ENCODE measurements around the gene UNC13A. TPM values are rescaled to one million over a fixed set of nuclear protein-coding genes. Genes with fewer than 3 reads are reported as not detected.
A peak's percentile ranks its signal among the peaks of the same experiment; 100 is the strongest.

The UNC13A gene
- total and polyA plus RNA-seq, 2 of the 13 experiments (the other 11 are each of a cell fraction or from before 2014, with no cell fraction given), result 0.11 to 0.45 TPM

- TF ChIP-seq ZNF407 (CRISPR knock-in tag; IDR thresholded peaks at IDR 0.05; ENCODE audit: not compliant biosample characterization) (peak; percentile 49), ZFP37 (CRISPR knock-in tag; IDR thresholded peaks at IDR 0.05; ENCODE audit: borderline replicate concordance) (no peak), TBP (CRISPR knock-in tag; IDR thresholded peaks at IDR 0.05) (no peak), HNRNPH1 (optimal IDR thresholded peaks at IDR 0.05; ENCODE audit: low read depth, low read length) (no peak), ZNF740 (CRISPR knock-in tag; IDR thresholded peaks at IDR 0.05) (no peak), ZBTB20 (CRISPR knock-in tag; IDR thresholded peaks at IDR 0.05; ENCODE audit: borderline replicate concordance, low read depth) (no peak), ELF1 (CRISPR knock-in tag; IDR thresholded peaks at IDR 0.05) (no peak), ZSCAN25 (CRISPR knock-in tag; IDR thresholded peaks at IDR 0.05) (no peak), ZNF576 (CRISPR knock-in tag; IDR thresholded peaks at IDR 0.05) (no peak), ZNF570 (CRISPR knock-in tag; IDR thresholded peaks at IDR 0.05; ENCODE audit: borderline replicate concordance) (no peak), ZNF12 (CRISPR knock-in tag; IDR thresholded peaks at IDR 0.05) (no peak), ZNF138 (CRISPR knock-in tag; IDR thresholded peaks at IDR 0.05; ENCODE audit: low read depth) (no peak), ZNF557 (CRISPR knock-in tag; IDR thresholded peaks at IDR 0.05) (no peak), ZNF737 (CRISPR knock-in tag; IDR thresholded peaks at IDR 0.05; ENCODE audit: borderline replicate concordance) (no peak), JARID2 (CRISPR knock-in tag; IDR thresholded peaks at IDR 0.05; ENCODE audit: insufficient replicate concordance) (no peak)
- TF ChIP-seq, protein P1, sequence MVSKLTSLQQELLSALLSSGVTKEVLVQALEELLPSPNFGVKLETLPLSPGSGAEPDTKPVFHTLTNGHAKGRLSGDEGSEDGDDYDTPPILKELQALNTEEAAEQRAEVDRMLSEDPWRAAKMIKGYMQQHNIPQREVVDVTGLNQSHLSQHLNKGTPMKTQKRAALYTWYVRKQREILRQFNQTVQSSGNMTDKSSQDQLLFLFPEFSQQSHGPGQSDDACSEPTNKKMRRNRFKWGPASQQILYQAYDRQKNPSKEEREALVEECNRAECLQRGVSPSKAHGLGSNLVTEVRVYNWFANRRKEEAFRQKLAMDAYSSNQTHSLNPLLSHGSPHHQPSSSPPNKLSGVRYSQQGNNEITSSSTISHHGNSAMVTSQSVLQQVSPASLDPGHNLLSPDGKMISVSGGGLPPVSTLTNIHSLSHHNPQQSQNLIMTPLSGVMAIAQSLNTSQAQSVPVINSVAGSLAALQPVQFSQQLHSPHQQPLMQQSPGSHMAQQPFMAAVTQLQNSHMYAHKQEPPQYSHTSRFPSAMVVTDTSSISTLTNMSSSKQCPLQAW (CRISPR knock-in tag; IDR thresholded peaks at IDR 0.05), result peak; percentile 53; the same call in 1 of the 2 replicates
- TF ChIP-seq, protein P2, sequence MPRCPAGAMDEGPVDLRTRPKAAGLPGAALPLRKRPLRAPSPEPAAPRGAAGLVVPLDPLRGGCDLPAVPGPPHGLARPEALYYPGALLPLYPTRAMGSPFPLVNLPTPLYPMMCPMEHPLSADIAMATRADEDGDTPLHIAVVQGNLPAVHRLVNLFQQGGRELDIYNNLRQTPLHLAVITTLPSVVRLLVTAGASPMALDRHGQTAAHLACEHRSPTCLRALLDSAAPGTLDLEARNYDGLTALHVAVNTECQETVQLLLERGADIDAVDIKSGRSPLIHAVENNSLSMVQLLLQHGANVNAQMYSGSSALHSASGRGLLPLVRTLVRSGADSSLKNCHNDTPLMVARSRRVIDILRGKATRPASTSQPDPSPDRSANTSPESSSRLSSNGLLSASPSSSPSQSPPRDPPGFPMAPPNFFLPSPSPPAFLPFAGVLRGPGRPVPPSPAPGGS (CRISPR knock-in tag; IDR thresholded peaks at IDR 0.05), result peak; percentile 49; the same call in 1 of the 2 replicates
Observed at GRCh38 chr19:17555929-17556813, 132.0 kb downstream of the UNC13A start (continued).

Measured in HepG2 (cell line).